AG04450 (cell line): ENCODE measurements around the gene ATP13A1. TPM values are rescaled to one million over a fixed set of nuclear protein-coding genes. Genes with fewer than 3 reads are reported as not detected.
"Not testable (repeated sequence)": the region's sequence is repeated elsewhere in the genome, so short reads cannot be mapped to it uniquely, and the experiment has no call there.

Source experiments
- CTCF ChIA-PET: fragments of 300-600, 350-600 bp; formaldehyde crosslinking; extraction: SDS; loops from one replicate; lab custom pipeline; 2022; ENCODE audit warnings: antibody characterized with exemption, inconsistent platforms; lab: Charles Lee
- POLR2A ChIA-PET: fragments of 350-600 bp; formaldehyde crosslinking; extraction: SDS; loops from one replicate; lab custom pipeline; 2021; ENCODE audit warnings: antibody characterized with exemption, inconsistent platforms; lab: Yijun Ruan, JAX
- DNase-seq: peaks from one replicate; pipeline ENCODE4 v3.0.0-alpha.2; 2011; ENCODE audit warnings: low read depth, low spot score
- H3K27ac ChIP-seq: one replicate; pipeline ENCODE4 v1.5.1; 2012; ENCODE audit warnings: low read depth, low read length, control low read depth
- H3K27me3 ChIP-seq: one replicate; pipeline ENCODE4 v1.6.0; 2012; ENCODE audit warnings: low read length; ENCODE audit not compliant: control insufficient read depth, insufficient read depth
- H3K4me3 ChIP-seq: 2 replicates; pipeline ENCODE4 v1.5.1; 2011; ENCODE audit warnings: mild to moderate bottlenecking, low read depth, low read length, control low read depth
- H3K9me3 ChIP-seq: 2 replicates; pipeline ENCODE4 v1.5.1; 2012; ENCODE audit warnings: low read length; ENCODE audit not compliant: control insufficient read depth, insufficient read depth
- polyA plus RNA-seq: library from polyadenylated mRNA; depleted of rRNA; stranded (reverse); fragments of >200 nt; gene quantifications from 2 replicates; pipeline ENCODE4 v1.2.3, GENCODE V29; 2011
- TF ChIP-seq, protein P1 (sequence below): IDR thresholded peaks from 2 replicates; pipeline ENCODE4 v1.5.1; 2011; ENCODE audit warnings: low read depth, low read length, control low read depth, inconsistent platforms

Gene ATP13A1
- polyA plus RNA-seq, 1 experiment: 9.4 TPM

DNA sequence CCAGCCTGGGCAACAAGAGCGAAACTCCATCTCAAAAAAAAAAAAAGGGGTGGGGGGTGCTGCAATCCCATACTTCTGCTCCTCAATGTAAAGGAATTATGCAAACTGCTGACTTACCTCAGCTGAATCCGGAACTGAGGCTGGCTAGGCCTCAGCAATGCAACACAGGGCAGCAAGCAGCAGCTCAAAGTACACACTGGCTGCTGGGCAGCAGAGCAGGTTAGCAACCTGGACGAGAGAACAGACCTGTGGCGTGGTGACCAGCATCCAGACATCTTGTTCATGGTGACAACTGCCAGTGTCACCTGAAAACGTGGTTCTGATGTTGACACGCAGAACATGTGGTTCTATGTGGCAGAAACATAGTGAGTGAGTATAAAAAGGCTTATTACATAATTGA, 41.4 kb upstream of the ATP13A1 start:
- Histone ChIP-seq H3K4me3 (no peak overlapping the region), H3K27me3 (no peaks in the 10 kb centered on the region), H3K9me3 (peaks cover 85% of the 10 kb centered on the region), H3K27ac (no peak overlapping the region)
- POLR2A ChIA-PET: no interaction called here
- no peak for DNase-seq
- CTCF ChIA-PET: no interaction called here
- TF ChIP-seq, protein P1, sequence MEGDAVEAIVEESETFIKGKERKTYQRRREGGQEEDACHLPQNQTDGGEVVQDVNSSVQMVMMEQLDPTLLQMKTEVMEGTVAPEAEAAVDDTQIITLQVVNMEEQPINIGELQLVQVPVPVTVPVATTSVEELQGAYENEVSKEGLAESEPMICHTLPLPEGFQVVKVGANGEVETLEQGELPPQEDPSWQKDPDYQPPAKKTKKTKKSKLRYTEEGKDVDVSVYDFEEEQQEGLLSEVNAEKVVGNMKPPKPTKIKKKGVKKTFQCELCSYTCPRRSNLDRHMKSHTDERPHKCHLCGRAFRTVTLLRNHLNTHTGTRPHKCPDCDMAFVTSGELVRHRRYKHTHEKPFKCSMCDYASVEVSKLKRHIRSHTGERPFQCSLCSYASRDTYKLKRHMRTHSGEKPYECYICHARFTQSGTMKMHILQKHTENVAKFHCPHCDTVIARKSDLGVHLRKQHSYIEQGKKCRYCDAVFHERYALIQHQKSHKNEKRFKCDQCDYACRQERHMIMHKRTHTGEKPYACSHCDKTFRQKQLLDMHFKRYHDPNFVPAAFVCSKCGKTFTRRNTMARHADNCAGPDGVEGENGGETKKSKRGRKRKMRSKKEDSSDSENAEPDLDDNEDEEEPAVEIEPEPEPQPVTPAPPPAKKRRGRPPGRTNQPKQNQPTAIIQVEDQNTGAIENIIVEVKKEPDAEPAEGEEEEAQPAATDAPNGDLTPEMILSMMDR: no peak

- peaks cover 75% of the 10 kb centered on the region for H3K9me3 ChIP-seq
- POLR2A ChIA-PET, H3K27ac ChIP-seq, H3K4me3 ChIP-seq, DNase-seq, CTCF ChIA-PET, H3K27me3 ChIP-seq: not testable (repeated sequence)
Observed at GRCh38 chr19:19700493-19700892, 37.0 kb upstream of the ATP13A1 start.

GRCh38 chr19:19697589-19697988, 34.1 kb upstream of the ATP13A1 start:
- Histone ChIP-seq H3K27me3 (no peaks in the 10 kb centered on the region), H3K4me3 (no peak overlapping the region), H3K9me3 (peaks cover 52% of the 10 kb centered on the region), H3K27ac (no peak overlapping the region)
- ChIA-PET POLR2A (no interaction called here), CTCF (no interaction called here)
- DNase-seq: no peak
- TF ChIP-seq, protein P1: no peak

GRCh38 chr19:19696386-19696785, 32.9 kb upstream of the ATP13A1 start:
- TF ChIP-seq, protein P1: no peak
- H3K4me3 ChIP-seq: no peak overlapping the region
- ChIA-PET POLR2A (no interaction called here), CTCF (no interaction called here)
- H3K27ac ChIP-seq: no peak overlapping the region
- no peaks in the 10 kb centered on the region for H3K27me3 ChIP-seq
- peaks cover 46% of the 10 kb centered on the region for H3K9me3 ChIP-seq
- DNase-seq: no peak

GRCh38 chr19:19691683-19692082, 28.2 kb upstream of the ATP13A1 start:
- ChIA-PET CTCF (no interaction called here), POLR2A (no interaction called here)
- H3K27me3 ChIP-seq: no peaks in the 10 kb centered on the region
- DNase-seq: no peak
- peaks cover 43% of the 10 kb centered on the region for H3K9me3 ChIP-seq
- H3K4me3 ChIP-seq: no peak overlapping the region
- TF ChIP-seq, protein P1: no peak
- H3K27ac ChIP-seq: no peak overlapping the region

DNA sequence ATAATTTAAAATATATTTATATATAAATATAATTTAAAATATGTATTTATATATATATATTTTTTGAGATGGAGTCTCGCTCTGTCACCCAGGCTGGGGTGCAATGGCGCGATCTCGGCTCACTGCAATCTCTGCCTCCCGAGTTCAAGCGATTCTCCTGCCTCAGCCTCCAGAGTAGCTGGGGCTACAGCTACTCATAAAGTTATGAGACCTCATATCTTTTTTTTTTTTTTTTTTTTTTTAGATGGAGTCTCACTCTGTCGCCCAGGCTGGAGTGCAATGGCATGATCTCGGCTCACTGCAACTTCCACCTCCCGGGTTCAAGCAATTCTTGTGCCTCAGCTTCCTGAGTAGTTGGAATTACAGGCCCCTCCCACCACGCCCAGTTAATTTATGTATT, 25.5 kb upstream of the ATP13A1 start:
- POLR2A ChIA-PET, DNase-seq, H3K27me3 ChIP-seq, CTCF ChIA-PET, H3K4me3 ChIP-seq, H3K27ac ChIP-seq: not testable (repeated sequence)
- H3K9me3 ChIP-seq: peaks cover 47% of the 10 kb centered on the region
